Neural crest cell (in vitro differentiated cells): ENCODE data around the gene SMOC2. TPM values are rescaled to one million over a fixed set of nuclear protein-coding genes. Genes with fewer than 3 reads are reported as not detected.

Experiments
- DNase-seq: peaks from one replicate; pipeline ENCODE4 v3.0.0; 2021; ENCODE audit warnings: low read depth, mixed read lengths, low spot score
- H3K27ac Mint-ChIP-seq: one replicate; pipeline ENCODE4 v1.8.0; 2021; ENCODE audit warnings: mild to moderate bottlenecking, mixed read lengths; ENCODE audit not compliant: unreplicated experiment
- H3K27me3 Mint-ChIP-seq: 2 replicates; pipeline ENCODE4 v1.8.0; 2021; ENCODE audit warnings: low read depth, mild to moderate bottlenecking, mixed read lengths
- H3K36me3 Mint-ChIP-seq: 2 replicates; pipeline ENCODE4 v1.8.0; 2021; ENCODE audit warnings: low read depth, mild to moderate bottlenecking, mixed read lengths
- H3K4me1 Mint-ChIP-seq: 2 replicates; pipeline ENCODE4 v1.8.0; 2021; ENCODE audit warnings: mixed read lengths
- H3K4me3 Mint-ChIP-seq: one replicate; pipeline ENCODE4 v1.8.0; 2021; ENCODE audit warnings: mild to moderate bottlenecking, mixed read lengths
- H3K9me3 Mint-ChIP-seq: 2 replicates; pipeline ENCODE4 v1.8.0; 2021; ENCODE audit warnings: mixed read lengths
- CTCF ChIP-seq: fragments of 200-600 bp; sonication (generic); conservative IDR thresholded peaks from 2 replicates; pipeline ENCODE4 v1.5.0; 2021; ENCODE audit warnings: antibody characterized with exemption, mild to moderate bottlenecking
- total RNA-seq: library from RNA; stranded (reverse); gene quantifications from 2 replicates; pipeline ENCODE4 v1.2.1, GENCODE V29; 2021

The SMOC2 gene
- total RNA-seq, 1 donor from 2014 or later, result 0.23 TPM

- H3K27me3 Mint-ChIP-seq, result peaks cover 3% of the 10 kb centered on the region
- peaks cover 20% of the 10 kb centered on the region for H3K4me1 Mint-ChIP-seq
- no peaks in the 10 kb centered on the region for H3K9me3 Mint-ChIP-seq
- no peak for DNase-seq
- no peak overlapping the region for H3K27ac Mint-ChIP-seq
- no peak overlapping the region for H3K4me3 Mint-ChIP-seq
- TF ChIP-seq CTCF, result no peak
- no peaks in the 10 kb centered on the region for H3K36me3 Mint-ChIP-seq
These were observed 24.9 kb upstream of the SMOC2 start for GRCh38 chr6:168415993-168416530.

- DNase-seq, result no peak
- H3K27ac Mint-ChIP-seq, result no peak overlapping the region
- H3K9me3 Mint-ChIP-seq, result no peaks in the 10 kb centered on the region
- peaks cover 5% of the 10 kb centered on the region for H3K27me3 Mint-ChIP-seq
- H3K36me3 Mint-ChIP-seq, result no peaks in the 10 kb centered on the region
- peaks cover 20% of the 10 kb centered on the region for H3K4me1 Mint-ChIP-seq
- H3K4me3 Mint-ChIP-seq, result no peak overlapping the region
- TF ChIP-seq CTCF, result no peak
These were observed 24.5 kb upstream of the SMOC2 start for GRCh38 chr6:168416531-168416930.

- no peak for DNase-seq
- Mint-ChIP-seq H3K27me3 (peaks cover 8% of the 10 kb centered on the region), H3K9me3 (no peaks in the 10 kb centered on the region), H3K36me3 (no peaks in the 10 kb centered on the region), H3K27ac (no peak overlapping the region), H3K4me1 (peaks cover 20% of the 10 kb centered on the region), H3K4me3 (no peak overlapping the region)
- no peak for TF ChIP-seq CTCF
These were observed 23.8 kb upstream of the SMOC2 start for GRCh38 chr6:168417191-168417590.

- no peak for TF ChIP-seq CTCF
- no peak for DNase-seq
- H3K36me3 Mint-ChIP-seq, result no peaks in the 10 kb centered on the region
- H3K27me3 Mint-ChIP-seq, result peaks cover 8% of the 10 kb centered on the region
- H3K4me1 Mint-ChIP-seq, result peaks cover 20% of the 10 kb centered on the region
- no peaks in the 10 kb centered on the region for H3K9me3 Mint-ChIP-seq
- H3K4me3 Mint-ChIP-seq, result no peak overlapping the region
- peak overlapping the region; percentile 28 for H3K27ac Mint-ChIP-seq
These were observed 23.1 kb upstream of the SMOC2 start for GRCh38 chr6:168417679-168418557.

- Mint-ChIP-seq H3K27me3 (peaks cover 8% of the 10 kb centered on the region), H3K36me3 (no peaks in the 10 kb centered on the region), H3K27ac (no peak overlapping the region), H3K4me1 (peaks cover 20% of the 10 kb centered on the region), H3K4me3 (no peak overlapping the region), H3K9me3 (no peaks in the 10 kb centered on the region)
- TF ChIP-seq CTCF, result no peak
- DNase-seq, result no peak
These were observed 22.3 kb upstream of the SMOC2 start for GRCh38 chr6:168418711-168419121.
